Gastroesophageal sphincter (tissue), 3 donors: ENCODE data around the gene MRPL12.

Source experiments
- EP300 ChIP-seq: sonication (generic); formaldehyde crosslinking; IDR thresholded peaks from one replicate; pipeline ENCODE4 v1.6.1; 2017; ENCODE audit warnings: antibody characterized with exemption, mild to moderate bottlenecking
- POLR2AphosphoS5 ChIP-seq: sonication (generic); formaldehyde crosslinking; IDR thresholded peaks from one replicate; pipeline ENCODE4 v1.6.1; 2017; ENCODE audit warnings: antibody characterized with exemption
- TF ChIP-seq, protein P1 (sequence below), 4 experiments: fragments of 200-600 bp in 2 of 4; fragments of 450-650 bp in 2 of 4; sonication (generic) in 1 of 4; IDR thresholded peaks; one replicate each; pipeline ENCODE4 v1.5.1; 2017 to 2019; ENCODE audit warnings: antibody characterized with exemption in 4 of 4, mild to moderate bottlenecking in 2 of 4, moderate library complexity in 2 of 4

DNA sequence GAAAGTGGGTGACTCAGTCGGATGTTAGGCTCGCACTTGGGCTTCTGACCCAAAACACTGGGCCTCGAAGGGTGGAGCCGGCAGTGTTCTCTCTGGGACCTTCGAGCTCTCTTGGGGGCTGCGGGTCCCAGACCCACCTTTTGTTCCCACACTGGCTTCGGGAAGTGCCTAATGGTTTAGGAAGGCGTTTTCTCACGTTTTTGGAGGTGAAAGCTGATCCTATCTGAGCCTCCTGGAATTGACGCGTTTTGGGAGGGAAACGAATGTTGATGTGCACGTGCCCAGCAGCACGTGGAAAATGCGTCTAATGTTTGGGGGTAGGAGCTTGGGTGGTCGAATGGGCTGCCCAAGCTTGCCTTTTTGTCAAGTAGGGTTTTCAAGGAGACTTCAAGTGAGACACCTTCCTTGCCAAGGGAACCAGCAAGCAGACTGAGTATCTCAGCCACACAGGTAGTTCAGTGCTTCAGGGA is 18.7 kb upstream of the MRPL12 start:
- TF ChIP-seq POLR2AphosphoS5, result no peak
- TF ChIP-seq, protein P1, sequence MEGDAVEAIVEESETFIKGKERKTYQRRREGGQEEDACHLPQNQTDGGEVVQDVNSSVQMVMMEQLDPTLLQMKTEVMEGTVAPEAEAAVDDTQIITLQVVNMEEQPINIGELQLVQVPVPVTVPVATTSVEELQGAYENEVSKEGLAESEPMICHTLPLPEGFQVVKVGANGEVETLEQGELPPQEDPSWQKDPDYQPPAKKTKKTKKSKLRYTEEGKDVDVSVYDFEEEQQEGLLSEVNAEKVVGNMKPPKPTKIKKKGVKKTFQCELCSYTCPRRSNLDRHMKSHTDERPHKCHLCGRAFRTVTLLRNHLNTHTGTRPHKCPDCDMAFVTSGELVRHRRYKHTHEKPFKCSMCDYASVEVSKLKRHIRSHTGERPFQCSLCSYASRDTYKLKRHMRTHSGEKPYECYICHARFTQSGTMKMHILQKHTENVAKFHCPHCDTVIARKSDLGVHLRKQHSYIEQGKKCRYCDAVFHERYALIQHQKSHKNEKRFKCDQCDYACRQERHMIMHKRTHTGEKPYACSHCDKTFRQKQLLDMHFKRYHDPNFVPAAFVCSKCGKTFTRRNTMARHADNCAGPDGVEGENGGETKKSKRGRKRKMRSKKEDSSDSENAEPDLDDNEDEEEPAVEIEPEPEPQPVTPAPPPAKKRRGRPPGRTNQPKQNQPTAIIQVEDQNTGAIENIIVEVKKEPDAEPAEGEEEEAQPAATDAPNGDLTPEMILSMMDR (IDR thresholded peaks at IDR 0.05), result no peak
- no peak for TF ChIP-seq EP300
